Keratinocyte (primary cell): ENCODE measurements around the gene FIZ1. TPM values are rescaled to one million over a fixed set of nuclear protein-coding genes. Genes with fewer than 3 reads are reported as not detected.

Experiments used
- DNase-seq: peaks from one replicate; pipeline ENCODE4 v3.0.0-alpha.2; 2011; ENCODE audit warnings: low read depth, missing footprints, low spot score
- FAIRE-seq: peaks from 2 replicates; lab custom pipeline; 2011; peaks lifted over from hg19 to GRCh38; lab: Jason Lieb, UNC
- H2AFZ ChIP-seq: 2 replicates; pipeline ENCODE4 v1.6.0; 2012; ENCODE audit warnings: low read length, control low read depth, inconsistent platforms; ENCODE audit not compliant: control insufficient read depth
- H3K27ac ChIP-seq: 2 replicates; pipeline ENCODE4 v1.5.1; 2011; ENCODE audit warnings: low read length; ENCODE audit not compliant: control insufficient read depth, insufficient read depth
- H3K27me3 ChIP-seq: 3 replicates; pipeline ENCODE4 v1.6.0; 2011; ENCODE audit warnings: low read length; ENCODE audit not compliant: control insufficient read depth, insufficient read depth; ENCODE audit errors: extremely low read depth
- H3K36me3 ChIP-seq, 2 experiments: 2 replicates in 1 of 2; 3 replicates in 1 of 2; pipeline ENCODE4 v1.5.1; 2011; ENCODE audit warnings: low read length in 2 of 2, mild to moderate bottlenecking in 1 of 2; ENCODE audit not compliant: control insufficient read depth in 2 of 2, insufficient read depth in 2 of 2; ENCODE audit errors: extremely low read depth in 1 of 2
- H3K4me1 ChIP-seq: 3 replicates; pipeline ENCODE4 v1.5.1; 2011; ENCODE audit warnings: low read length; ENCODE audit not compliant: control insufficient read depth, insufficient read depth; ENCODE audit errors: extremely low read depth
- H3K4me2 ChIP-seq: 3 replicates; pipeline ENCODE4 v1.6.0; 2011; ENCODE audit warnings: low read depth, low read length; ENCODE audit not compliant: control insufficient read depth, insufficient read depth; ENCODE audit errors: extremely low read depth
- H3K4me3 ChIP-seq, 3 experiments: fragments of 200-600 bp in 1 of 3; sonication (generic) in 1 of 3; 2 replicates in 2 of 3; 3 replicates in 1 of 3; pipeline ENCODE4 v1.5.1; 2011 to 2016; ENCODE audit warnings: low read length in 3 of 3, mild to moderate bottlenecking in 3 of 3, control low read depth in 2 of 3, inconsistent platforms in 1 of 3, low read depth in 1 of 3, mixed read lengths in 1 of 3, mixed run types in 1 of 3, moderate library complexity in 1 of 3; ENCODE audit not compliant: control insufficient read depth in 2 of 3, insufficient read depth in 2 of 3; ENCODE audit errors: extremely low read depth in 1 of 3
- H3K79me2 ChIP-seq: 2 replicates; pipeline ENCODE4 v1.6.0; 2012; ENCODE audit warnings: low read length; ENCODE audit not compliant: control insufficient read depth, insufficient read depth
- H3K9ac ChIP-seq: 3 replicates; pipeline ENCODE4 v1.6.0; 2011; ENCODE audit warnings: low read length; ENCODE audit not compliant: control insufficient read depth, insufficient read depth; ENCODE audit errors: extremely low read depth
- H3K9me1 ChIP-seq: 3 replicates; pipeline ENCODE4 v1.6.0; 2011; ENCODE audit warnings: low read length; ENCODE audit not compliant: control insufficient read depth, insufficient read depth; ENCODE audit errors: extremely low read depth
- H3K9me3 ChIP-seq: 2 replicates; pipeline ENCODE4 v1.5.1; 2012; ENCODE audit warnings: low read depth, low read length; ENCODE audit not compliant: control insufficient read depth
- H4K20me1 ChIP-seq: 3 replicates; pipeline ENCODE4 v1.6.0; 2011; ENCODE audit warnings: low read length; ENCODE audit not compliant: control insufficient read depth, insufficient read depth; ENCODE audit errors: extremely low read depth
- EZH2 ChIP-seq: IDR thresholded peaks from one replicate; pipeline ENCODE4 v1.6.1; 2012; ENCODE audit warnings: inconsistent platforms, mild to moderate bottlenecking, low read length, moderate library complexity
- dilution Hi-C: fragments of 300-500 bp; cut with MboI; formaldehyde crosslinking; loops from one replicate; pipeline ENCODE4 v1.7.0; 2020; ENCODE audit warnings: low sequenced_read_pairs; ENCODE audit not compliant: extremely low pct_ligation_motif_present
- polyA plus RNA-seq, 5 experiments: library from polyadenylated mRNA; depleted of rRNA in 3 of 5; stranded (reverse) in 3 of 5; stranded (forward) in 1 of 5; unstranded in 1 of 5; fragments of >200 nt; gene quantifications; 1 replicate in 1 of 5; 2 replicates in 3 of 5; 3 replicates in 1 of 5; pipeline versions ENCODE4 v1.2.1 to v1.2.3, GENCODE V29; 2011 to 2012; ENCODE audit warnings: missing spikeins in 2 of 5, low read depth in 1 of 5, low replicate concordance in 1 of 5
- TF ChIP-seq, protein P1 (sequence below), 3 experiments: IDR thresholded peaks in 1 of 3; conservative IDR thresholded peaks in 1 of 3; optimal IDR thresholded peaks in 1 of 3; 2 replicates in 2 of 3; 3 replicates in 1 of 3; pipeline versions ENCODE3 to v1.5.1; 2011; ENCODE audit warnings: low read length in 3 of 3, mild to moderate bottlenecking in 3 of 3, moderate library complexity in 2 of 3, control low read depth in 1 of 3, inconsistent platforms in 1 of 3; ENCODE audit not compliant: insufficient read depth in 2 of 3; ENCODE audit errors: extremely low read depth in 1 of 3

The FIZ1 gene
- polyA plus RNA-seq, 1 donor (not counting 4 experiments of a cell fraction or from before 2014, with no cell fraction given) = 2.7 TPM

- H3K27me3 ChIP-seq = no peaks in the 10 kb centered on the region
- H3K4me3 ChIP-seq = no peak overlapping the region
- no peak overlapping the region for H3K27ac ChIP-seq
- no peak overlapping the region for H3K9ac ChIP-seq
- H3K9me3 ChIP-seq = no peaks in the 10 kb centered on the region
- no peak overlapping the region for H2AFZ ChIP-seq
- H3K9me1 ChIP-seq = no peaks in the 10 kb centered on the region
- FAIRE-seq = no peak
- DNase-seq = no peak
- H3K4me1 ChIP-seq = peaks cover 14% of the 10 kb centered on the region
- dilution Hi-C loops = no loop called here
- H3K79me2 ChIP-seq = no peaks in the 10 kb centered on the region
- no peaks in the 10 kb centered on the region for H4K20me1 ChIP-seq
- TF ChIP-seq EZH2 = no peak
- TF ChIP-seq, protein P1, sequence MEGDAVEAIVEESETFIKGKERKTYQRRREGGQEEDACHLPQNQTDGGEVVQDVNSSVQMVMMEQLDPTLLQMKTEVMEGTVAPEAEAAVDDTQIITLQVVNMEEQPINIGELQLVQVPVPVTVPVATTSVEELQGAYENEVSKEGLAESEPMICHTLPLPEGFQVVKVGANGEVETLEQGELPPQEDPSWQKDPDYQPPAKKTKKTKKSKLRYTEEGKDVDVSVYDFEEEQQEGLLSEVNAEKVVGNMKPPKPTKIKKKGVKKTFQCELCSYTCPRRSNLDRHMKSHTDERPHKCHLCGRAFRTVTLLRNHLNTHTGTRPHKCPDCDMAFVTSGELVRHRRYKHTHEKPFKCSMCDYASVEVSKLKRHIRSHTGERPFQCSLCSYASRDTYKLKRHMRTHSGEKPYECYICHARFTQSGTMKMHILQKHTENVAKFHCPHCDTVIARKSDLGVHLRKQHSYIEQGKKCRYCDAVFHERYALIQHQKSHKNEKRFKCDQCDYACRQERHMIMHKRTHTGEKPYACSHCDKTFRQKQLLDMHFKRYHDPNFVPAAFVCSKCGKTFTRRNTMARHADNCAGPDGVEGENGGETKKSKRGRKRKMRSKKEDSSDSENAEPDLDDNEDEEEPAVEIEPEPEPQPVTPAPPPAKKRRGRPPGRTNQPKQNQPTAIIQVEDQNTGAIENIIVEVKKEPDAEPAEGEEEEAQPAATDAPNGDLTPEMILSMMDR (optimal IDR thresholded peaks at IDR 0.05 in 1 of 3, IDR thresholded peaks at IDR 0.05 in 1 of 3, conservative IDR thresholded peaks at IDR 0.05 in 1 of 3; ENCODE audit: extremely low read depth in 1 of 3, insufficient read depth in 2 of 3, low read length in 3 of 3) = no peak
- peaks cover 0 to 7% of the 10 kb centered on the region in 2 experiments for H3K36me3 ChIP-seq
- no peak overlapping the region for H3K4me2 ChIP-seq
Measured at GRCh38 chr19:55590617-55591016, 8.7 kb downstream of the FIZ1 start.

GRCh38 chr19:55590109-55590508 lies 9.2 kb downstream of the FIZ1 start:
- DNase-seq (no peak), FAIRE-seq (no peak)
- TF ChIP-seq, protein P1 (optimal IDR thresholded peaks at IDR 0.05 in 1 of 3, IDR thresholded peaks at IDR 0.05 in 1 of 3, conservative IDR thresholded peaks at IDR 0.05 in 1 of 3; ENCODE audit: extremely low read depth in 1 of 3, insufficient read depth in 2 of 3, low read length in 3 of 3) = no peak
- TF ChIP-seq EZH2 = no peak
- no peak overlapping the region for H3K4me3 ChIP-seq
- no peaks in the 10 kb centered on the region for H3K9me3 ChIP-seq
- H2AFZ ChIP-seq = no peak overlapping the region
- H3K36me3 ChIP-seq = peaks cover 0 to 5% of the 10 kb centered on the region in 2 experiments
- H4K20me1 ChIP-seq = no peaks in the 10 kb centered on the region
- H3K9ac ChIP-seq = no peak overlapping the region
- no peaks in the 10 kb centered on the region for H3K79me2 ChIP-seq
- dilution Hi-C loops = no loop called here
- H3K27ac ChIP-seq = no peak overlapping the region
- peaks cover under 1% of the 10 kb centered on the region for H3K27me3 ChIP-seq
- H3K4me1 ChIP-seq = peaks cover 14% of the 10 kb centered on the region
- H3K9me1 ChIP-seq = no peaks in the 10 kb centered on the region
- H3K4me2 ChIP-seq = no peak overlapping the region
